ENCODE data around the gene CIBAR2. TPM values are rescaled to one million over a fixed set of nuclear protein-coding genes. Genes with fewer than 3 reads are reported as not detected.
A peak's percentile ranks its signal among the peaks of the same experiment; 100 is the strongest.

Gene CIBAR2
- total RNA-seq, 2 experiments from 2014 or later: 0.50 TPM; not detected in 1

GRCh38 chr16:85103114-85104079, 8.9 kb downstream of the CIBAR2 start:
- POLR2A ChIA-PET: interaction anchor here (1.0 to 1.5 kb wide), 3 partner anchors 12 to 228 kb away, joined by 3 to 6 read pairs (median 4); partner anchors contain the start of gene ZDHHC7
- Histone ChIP-seq H3K9me2 (ENCODE audit: insufficient read depth, low read length) (no peaks in the 10 kb centered on the region), H3K4me1 (ENCODE audit: insufficient read depth, low read length, poor library complexity, severe bottlenecking) (peaks cover 46% of the 10 kb centered on the region), H3K79me2 (ENCODE audit: insufficient read depth, low read depth, low read length) (no peaks in the 10 kb centered on the region), H4K20me1 (ENCODE audit: insufficient read depth, low read length) (no peaks in the 10 kb centered on the region), H3K9me3 (ENCODE audit: low read length) (no peaks in the 10 kb centered on the region), H3K27ac (ENCODE audit: low read depth, low read length, poor library complexity, severe bottlenecking) (peak overlapping the region; percentile 81), H3K4me3 (ENCODE audit: low read depth, low read length, poor library complexity, severe bottlenecking) (peak overlapping the region; percentile 19), H2AFZ (ENCODE audit: low read length) (peak overlapping the region; percentile 74), H3K4me2 (ENCODE audit: low read length) (peak overlapping the region; percentile 49), H3K36me3 (ENCODE audit: insufficient read depth, low read length) (no peaks in the 10 kb centered on the region)
- TF ChIP-seq CTCF (conservative IDR thresholded peaks at IDR 0.05; ENCODE audit: low read length) (no peak), EZH2phosphoT487 (IDR thresholded peaks at IDR 0.05; ENCODE audit: borderline replicate concordance, low read depth, low read length) (no peak)
- DNase-seq (ENCODE audit: low spot score): peak; percentile 86
- CTCF ChIA-PET (ENCODE audit: unreplicated experiment): interaction anchor here (0.6 to 1.2 kb wide), 5 partner anchors 12 to 161 kb away, joined by 3 to 4 read pairs (median 3); no protein-coding TSS in a partner anchor
- no TSS peak for BruUV-seq (replicated peaks)
- intact Hi-C loops (cut with micrococcal nuclease; ENCODE audit: unreplicated experiment): no loop called here

GRCh38 chr16:85101956-85102630, 10.2 kb downstream of the CIBAR2 start:
- H3K9me3 ChIP-seq (ENCODE audit: low read length): no peaks in the 10 kb centered on the region
- peaks cover 46% of the 10 kb centered on the region for H3K4me1 ChIP-seq (ENCODE audit: insufficient read depth, low read length, poor library complexity, severe bottlenecking)
- no peaks in the 10 kb centered on the region for H3K79me2 ChIP-seq (ENCODE audit: insufficient read depth, low read depth, low read length)
- no peak for DNase-seq (ENCODE audit: low spot score)
- no peak for TF ChIP-seq CTCF (conservative IDR thresholded peaks at IDR 0.05; ENCODE audit: low read length)
- TF ChIP-seq EZH2phosphoT487 (IDR thresholded peaks at IDR 0.05; ENCODE audit: borderline replicate concordance, low read depth, low read length): no peak
- H3K4me2 ChIP-seq (ENCODE audit: low read length): peak overlapping the region; percentile 49
- CTCF ChIA-PET (ENCODE audit: unreplicated experiment): interaction anchor here (1.2 kb wide), 1 partner anchor 18 kb away, joined by 3 read pairs; no protein-coding TSS in a partner anchor
- no peaks in the 10 kb centered on the region for H3K36me3 ChIP-seq (ENCODE audit: insufficient read depth, low read length)
- no peaks in the 10 kb centered on the region for H4K20me1 ChIP-seq (ENCODE audit: insufficient read depth, low read length)
- peak overlapping the region; percentile 81 for H3K27ac ChIP-seq (ENCODE audit: low read depth, low read length, poor library complexity, severe bottlenecking)
- BruUV-seq (replicated peaks): no TSS peak
- no peaks in the 10 kb centered on the region for H3K9me2 ChIP-seq (ENCODE audit: insufficient read depth, low read length)
- no peak overlapping the region for H3K4me3 ChIP-seq (ENCODE audit: low read depth, low read length, poor library complexity, severe bottlenecking)
- POLR2A ChIA-PET: interaction anchor here (1.0 kb wide), 1 partner anchor 229 kb away, joined by 3 read pairs; no protein-coding TSS in a partner anchor
- intact Hi-C loops (cut with micrococcal nuclease; ENCODE audit: unreplicated experiment): no loop called here
- H2AFZ ChIP-seq (ENCODE audit: low read length): peak overlapping the region; percentile 74; the same call in 1 of the 2 replicates

Measured in OCI-LY7 (cell line).